K562 (cell line): ENCODE results near the gene TMEM127. TPM values are rescaled to one million over a fixed set of nuclear protein-coding genes. Genes with fewer than 3 reads are reported as not detected.

ENCODE experiments used
- FOXA1 ChIP-seq: fragments of 450-650 bp; IDR thresholded peaks from 2 replicates; pipeline ENCODE4 v1.6.1; 2016; ENCODE audit warnings: mild to moderate bottlenecking, borderline replicate concordance
- JUND ChIP-seq, 2 experiments: IDR thresholded peaks; 2 replicates in 1 of 2; 3 replicates in 1 of 2; pipeline ENCODE4 v1.6.1; 2011; ENCODE audit warnings: borderline replicate concordance in 2 of 2, low read depth in 2 of 2, low read length in 2 of 2, improper control_type of control experiment in 1 of 2, missing biosample characterization in 1 of 2, missing genetic modification characterization in 1 of 2, missing genetic modification reagents in 1 of 2
- NELFE ChIP-seq: IDR thresholded peaks from 2 replicates; pipeline ENCODE4 v1.6.1; 2011; ENCODE audit warnings: mild to moderate bottlenecking; ENCODE audit not compliant: insufficient read depth, insufficient read length
- SETDB1 ChIP-seq: IDR thresholded peaks from one replicate; pipeline ENCODE4 v1.6.1; 2012; ENCODE audit warnings: low read length, control low read depth, inconsistent platforms
- SMARCA5 ChIP-seq: fragments of 450-650 bp; IDR thresholded peaks from 2 replicates; pipeline ENCODE4 v1.6.1; 2016
- TEAD4 ChIP-seq, 2 experiments: sonication (generic) in 1 of 2; formaldehyde crosslinking in 1 of 2; IDR thresholded peaks; 2 replicates each; pipeline versions ENCODE4 v1.6.1 to v1.8.0; 2012 to 2022; ENCODE audit warnings: borderline replicate concordance in 1 of 2, inconsistent platforms in 1 of 2, low read length in 1 of 2, mild to moderate bottlenecking in 1 of 2, missing genetic modification reagents in 1 of 2
- ZFP1 ChIP-seq: fragments of 450-650 bp; formaldehyde crosslinking; IDR thresholded peaks from 2 replicates; pipeline ENCODE4 v1.4.0; 2020; ENCODE audit warnings: mild to moderate bottlenecking, mixed read lengths
- ZFX ChIP-seq: sonication (generic); formaldehyde crosslinking; IDR thresholded peaks from 2 replicates; pipeline ENCODE4 v1.8.0; 2022; ENCODE audit warnings: mild to moderate bottlenecking, missing genetic modification reagents, moderate library complexity
- polyA plus RNA-seq, 8 experiments: library from polyadenylated mRNA; depleted of rRNA in 4 of 8; stranded (reverse) in 5 of 8; unstranded in 3 of 8; fragments of >200 nt; fragmentation: Nextera tagmentation in 2 of 8; fragmentation: Illumina TruSeq in 1 of 8; extraction: Ambion mirVana in 2 of 8; extraction: Trizol in 1 of 8; gene quantifications; 2 replicates each; pipeline versions ENCODE4 v1.2.1 to v1.2.3, GENCODE V29; 2011 to 2014; ENCODE audit warnings: inconsistent platforms in 1 of 8, missing spikeins in 1 of 8
- total RNA-seq, 7 experiments: library from RNA; depleted of rRNA in 6 of 7; stranded (reverse); fragments of >200 nt in 6 of 7; fragmentation: Illumina TruSeq in 2 of 7; extraction: Trizol in 2 of 7; gene quantifications; 2 replicates each; pipeline versions ENCODE4 v1.2.1 to v1.2.3, GENCODE V29; 2011 to 2021; ENCODE audit warnings: low replicate concordance in 1 of 7
- TF ChIP-seq, protein P1 (sequence below): fragments of 450-650 bp; IDR thresholded peaks from 2 replicates; pipeline ENCODE4 v1.6.1; 2016; ENCODE audit warnings: mild to moderate bottlenecking, moderate library complexity
- TF ChIP-seq, protein P2 (sequence below): fragments of 450-650 bp; formaldehyde crosslinking; IDR thresholded peaks from 2 replicates; pipeline ENCODE4 v1.4.0; 2022; ENCODE audit warnings: missing genetic modification characterization
- TF ChIP-seq, protein P3 (sequence below): fragments of 250-450 bp; sonication (Bioruptor Pico); IDR thresholded peaks from 2 replicates; pipeline ENCODE4 v1.8.0; 2021; ENCODE audit warnings: moderate library complexity, mild to moderate bottlenecking, inconsistent platforms
- TF ChIP-seq, protein P4 (sequence below): sonication (generic); formaldehyde crosslinking; IDR thresholded peaks from 2 replicates; pipeline ENCODE4 v1.8.1; 2023; ENCODE audit warnings: mild to moderate bottlenecking, missing genetic modification reagents

Gene TMEM127
- total and polyA plus RNA-seq, 9 of the 15 experiments (the other 6 are each of a cell fraction or from before 2014, with no cell fraction given) = 1.7 to 20.0 (median 9.9) TPM

DNA sequence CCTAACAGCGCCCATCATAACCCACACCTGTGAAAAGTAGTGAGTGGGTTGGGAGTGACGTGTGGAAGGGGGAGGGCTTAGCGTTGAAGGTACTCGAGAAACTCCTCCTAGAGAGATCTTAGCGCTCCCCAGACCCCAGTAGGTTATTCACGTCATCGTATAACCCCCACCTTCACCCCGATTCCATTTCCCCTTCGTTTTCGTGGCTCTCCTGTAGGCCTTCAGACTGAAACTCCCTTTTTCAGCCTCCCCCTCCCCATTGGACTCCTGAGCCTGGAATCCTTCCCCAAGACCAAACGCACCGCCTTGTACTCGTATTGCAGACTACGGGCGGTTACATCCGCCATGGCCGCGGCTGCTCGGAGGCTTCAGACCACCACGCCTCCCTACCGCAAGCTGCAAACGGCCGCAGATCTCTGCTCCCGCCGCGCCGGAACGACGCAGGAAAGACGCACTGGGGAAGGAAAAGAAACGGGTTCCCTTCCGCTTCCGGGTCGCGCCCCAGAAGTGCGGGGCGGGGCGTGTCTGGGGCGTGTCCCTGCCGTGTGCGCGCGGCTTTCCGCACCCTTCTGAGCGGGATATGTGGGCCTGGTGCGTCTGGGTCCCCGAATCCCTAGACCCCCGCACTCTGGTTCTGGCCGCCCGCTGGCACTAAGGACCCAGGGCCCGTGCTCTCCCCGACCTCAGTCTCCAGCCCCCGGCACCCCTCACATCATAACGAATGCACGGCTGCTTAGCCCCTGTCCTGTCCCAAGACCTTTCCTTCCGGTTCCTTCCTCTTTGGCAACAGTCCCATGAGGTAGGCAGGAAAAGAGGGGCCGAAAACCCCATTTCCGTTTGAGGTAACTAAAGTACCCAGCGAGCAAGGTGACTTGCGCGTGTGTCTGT lies 39.5 kb upstream of the TMEM127 start, which contains the start of gene SNRNP200 (continued):
- TF ChIP-seq, protein P1, sequence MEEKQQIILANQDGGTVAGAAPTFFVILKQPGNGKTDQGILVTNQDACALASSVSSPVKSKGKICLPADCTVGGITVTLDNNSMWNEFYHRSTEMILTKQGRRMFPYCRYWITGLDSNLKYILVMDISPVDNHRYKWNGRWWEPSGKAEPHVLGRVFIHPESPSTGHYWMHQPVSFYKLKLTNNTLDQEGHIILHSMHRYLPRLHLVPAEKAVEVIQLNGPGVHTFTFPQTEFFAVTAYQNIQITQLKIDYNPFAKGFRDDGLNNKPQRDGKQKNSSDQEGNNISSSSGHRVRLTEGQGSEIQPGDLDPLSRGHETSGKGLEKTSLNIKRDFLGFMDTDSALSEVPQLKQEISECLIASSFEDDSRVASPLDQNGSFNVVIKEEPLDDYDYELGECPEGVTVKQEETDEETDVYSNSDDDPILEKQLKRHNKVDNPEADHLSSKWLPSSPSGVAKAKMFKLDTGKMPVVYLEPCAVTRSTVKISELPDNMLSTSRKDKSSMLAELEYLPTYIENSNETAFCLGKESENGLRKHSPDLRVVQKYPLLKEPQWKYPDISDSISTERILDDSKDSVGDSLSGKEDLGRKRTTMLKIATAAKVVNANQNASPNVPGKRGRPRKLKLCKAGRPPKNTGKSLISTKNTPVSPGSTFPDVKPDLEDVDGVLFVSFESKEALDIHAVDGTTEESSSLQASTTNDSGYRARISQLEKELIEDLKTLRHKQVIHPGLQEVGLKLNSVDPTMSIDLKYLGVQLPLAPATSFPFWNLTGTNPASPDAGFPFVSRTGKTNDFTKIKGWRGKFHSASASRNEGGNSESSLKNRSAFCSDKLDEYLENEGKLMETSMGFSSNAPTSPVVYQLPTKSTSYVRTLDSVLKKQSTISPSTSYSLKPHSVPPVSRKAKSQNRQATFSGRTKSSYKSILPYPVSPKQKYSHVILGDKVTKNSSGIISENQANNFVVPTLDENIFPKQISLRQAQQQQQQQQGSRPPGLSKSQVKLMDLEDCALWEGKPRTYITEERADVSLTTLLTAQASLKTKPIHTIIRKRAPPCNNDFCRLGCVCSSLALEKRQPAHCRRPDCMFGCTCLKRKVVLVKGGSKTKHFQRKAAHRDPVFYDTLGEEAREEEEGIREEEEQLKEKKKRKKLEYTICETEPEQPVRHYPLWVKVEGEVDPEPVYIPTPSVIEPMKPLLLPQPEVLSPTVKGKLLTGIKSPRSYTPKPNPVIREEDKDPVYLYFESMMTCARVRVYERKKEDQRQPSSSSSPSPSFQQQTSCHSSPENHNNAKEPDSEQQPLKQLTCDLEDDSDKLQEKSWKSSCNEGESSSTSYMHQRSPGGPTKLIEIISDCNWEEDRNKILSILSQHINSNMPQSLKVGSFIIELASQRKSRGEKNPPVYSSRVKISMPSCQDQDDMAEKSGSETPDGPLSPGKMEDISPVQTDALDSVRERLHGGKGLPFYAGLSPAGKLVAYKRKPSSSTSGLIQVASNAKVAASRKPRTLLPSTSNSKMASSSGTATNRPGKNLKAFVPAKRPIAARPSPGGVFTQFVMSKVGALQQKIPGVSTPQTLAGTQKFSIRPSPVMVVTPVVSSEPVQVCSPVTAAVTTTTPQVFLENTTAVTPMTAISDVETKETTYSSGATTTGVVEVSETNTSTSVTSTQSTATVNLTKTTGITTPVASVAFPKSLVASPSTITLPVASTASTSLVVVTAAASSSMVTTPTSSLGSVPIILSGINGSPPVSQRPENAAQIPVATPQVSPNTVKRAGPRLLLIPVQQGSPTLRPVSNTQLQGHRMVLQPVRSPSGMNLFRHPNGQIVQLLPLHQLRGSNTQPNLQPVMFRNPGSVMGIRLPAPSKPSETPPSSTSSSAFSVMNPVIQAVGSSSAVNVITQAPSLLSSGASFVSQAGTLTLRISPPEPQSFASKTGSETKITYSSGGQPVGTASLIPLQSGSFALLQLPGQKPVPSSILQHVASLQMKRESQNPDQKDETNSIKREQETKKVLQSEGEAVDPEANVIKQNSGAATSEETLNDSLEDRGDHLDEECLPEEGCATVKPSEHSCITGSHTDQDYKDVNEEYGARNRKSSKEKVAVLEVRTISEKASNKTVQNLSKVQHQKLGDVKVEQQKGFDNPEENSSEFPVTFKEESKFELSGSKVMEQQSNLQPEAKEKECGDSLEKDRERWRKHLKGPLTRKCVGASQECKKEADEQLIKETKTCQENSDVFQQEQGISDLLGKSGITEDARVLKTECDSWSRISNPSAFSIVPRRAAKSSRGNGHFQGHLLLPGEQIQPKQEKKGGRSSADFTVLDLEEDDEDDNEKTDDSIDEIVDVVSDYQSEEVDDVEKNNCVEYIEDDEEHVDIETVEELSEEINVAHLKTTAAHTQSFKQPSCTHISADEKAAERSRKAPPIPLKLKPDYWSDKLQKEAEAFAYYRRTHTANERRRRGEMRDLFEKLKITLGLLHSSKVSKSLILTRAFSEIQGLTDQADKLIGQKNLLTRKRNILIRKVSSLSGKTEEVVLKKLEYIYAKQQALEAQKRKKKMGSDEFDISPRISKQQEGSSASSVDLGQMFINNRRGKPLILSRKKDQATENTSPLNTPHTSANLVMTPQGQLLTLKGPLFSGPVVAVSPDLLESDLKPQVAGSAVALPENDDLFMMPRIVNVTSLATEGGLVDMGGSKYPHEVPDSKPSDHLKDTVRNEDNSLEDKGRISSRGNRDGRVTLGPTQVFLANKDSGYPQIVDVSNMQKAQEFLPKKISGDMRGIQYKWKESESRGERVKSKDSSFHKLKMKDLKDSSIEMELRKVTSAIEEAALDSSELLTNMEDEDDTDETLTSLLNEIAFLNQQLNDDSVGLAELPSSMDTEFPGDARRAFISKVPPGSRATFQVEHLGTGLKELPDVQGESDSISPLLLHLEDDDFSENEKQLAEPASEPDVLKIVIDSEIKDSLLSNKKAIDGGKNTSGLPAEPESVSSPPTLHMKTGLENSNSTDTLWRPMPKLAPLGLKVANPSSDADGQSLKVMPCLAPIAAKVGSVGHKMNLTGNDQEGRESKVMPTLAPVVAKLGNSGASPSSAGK = no peak
- peak; percentile 47 for TF ChIP-seq JUND (IDR thresholded peaks at IDR 0.05; ENCODE audit: borderline replicate concordance, low read depth, low read length)
- no peak; the same call in 2 of the 3 replicates for TF ChIP-seq JUND (tag; IDR thresholded peaks at IDR 0.05; ENCODE audit: borderline replicate concordance, low read depth, low read length)
- TF ChIP-seq ZFX (CRISPR knock-in tag) = peak; percentile 91
- no peak for TF ChIP-seq FOXA1
- no peak for TF ChIP-seq TEAD4 (IDR thresholded peaks at IDR 0.05; ENCODE audit: low read length)
- no peak for TF ChIP-seq TEAD4 (CRISPR knock-in tag; IDR thresholded peaks at IDR 0.05; ENCODE audit: borderline replicate concordance)
- TF ChIP-seq SMARCA5 = no peak
- no peak for TF ChIP-seq SETDB1
- TF ChIP-seq NELFE = no peak
- TF ChIP-seq, protein P2, sequence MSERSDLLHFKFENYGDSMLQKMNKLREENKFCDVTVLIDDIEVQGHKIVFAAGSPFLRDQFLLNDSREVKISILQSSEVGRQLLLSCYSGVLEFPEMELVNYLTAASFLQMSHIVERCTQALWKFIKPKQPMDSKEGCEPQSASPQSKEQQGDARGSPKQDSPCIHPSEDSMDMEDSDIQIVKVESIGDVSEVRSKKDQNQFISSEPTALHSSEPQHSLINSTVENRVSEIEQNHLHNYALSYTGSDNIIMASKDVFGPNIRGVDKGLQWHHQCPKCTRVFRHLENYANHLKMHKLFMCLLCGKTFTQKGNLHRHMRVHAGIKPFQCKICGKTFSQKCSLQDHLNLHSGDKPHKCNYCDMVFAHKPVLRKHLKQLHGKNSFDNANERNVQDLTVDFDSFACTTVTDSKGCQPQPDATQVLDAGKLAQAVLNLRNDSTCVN = no peak; the same call in 1 of the 2 replicates
- no peak for TF ChIP-seq ZFP1 (CRISPR knock-in tag)
- TF ChIP-seq, protein P3, sequence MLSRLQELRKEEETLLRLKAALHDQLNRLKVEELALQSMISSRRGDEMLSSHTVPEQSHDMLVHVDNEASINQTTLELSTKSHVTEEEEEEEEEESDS (CRISPR knock-in tag) = no peak
- TF ChIP-seq, protein P4, sequence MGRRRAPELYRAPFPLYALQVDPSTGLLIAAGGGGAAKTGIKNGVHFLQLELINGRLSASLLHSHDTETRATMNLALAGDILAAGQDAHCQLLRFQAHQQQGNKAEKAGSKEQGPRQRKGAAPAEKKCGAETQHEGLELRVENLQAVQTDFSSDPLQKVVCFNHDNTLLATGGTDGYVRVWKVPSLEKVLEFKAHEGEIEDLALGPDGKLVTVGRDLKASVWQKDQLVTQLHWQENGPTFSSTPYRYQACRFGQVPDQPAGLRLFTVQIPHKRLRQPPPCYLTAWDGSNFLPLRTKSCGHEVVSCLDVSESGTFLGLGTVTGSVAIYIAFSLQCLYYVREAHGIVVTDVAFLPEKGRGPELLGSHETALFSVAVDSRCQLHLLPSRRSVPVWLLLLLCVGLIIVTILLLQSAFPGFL (CRISPR knock-in tag) = no peak
